SIG-M5 (cell line): ENCODE results near the gene XRCC1.
"Not testable (repeated sequence)": the region's sequence is repeated elsewhere in the genome, so short reads cannot be mapped to it uniquely, and the experiment has no call there.

ENCODE experiments used
- DNase-seq: peaks from one replicate; lab custom pipeline; 2025; lab: John Stamatoyannopoulos, UW

Gene XRCC1

GRCh38 chr19:43575955-43576878, 890 bp upstream of the XRCC1 start:
- no peak for DNase-seq

GRCh38 chr19:43574424-43575155, 737 bp downstream of the XRCC1 start:
- DNase-seq = no peak

GRCh38 chr19:43572171-43572588, 3.1 kb downstream of the XRCC1 start:
- DNase-seq = no peak

GRCh38 chr19:43570174-43570791, 5.0 kb downstream of the XRCC1 start:
- no peak for DNase-seq

- DNase-seq = no peak
These were observed 5.7 kb downstream of the XRCC1 start for GRCh38 chr19:43569657-43570056.

- DNase-seq = no peak
These were observed 10.5 kb downstream of the XRCC1 start for GRCh38 chr19:43564800-43565199.

GRCh38 chr19:43563816-43564457, 11.4 kb downstream of the XRCC1 start:
- no peak for DNase-seq

GRCh38 chr19:43562698-43563241, 12.6 kb downstream of the XRCC1 start:
- DNase-seq = peak; percentile 96

GRCh38 chr19:43562226-43562697, 13.1 kb downstream of the XRCC1 start:
- no peak for DNase-seq

- DNase-seq = no peak
These were observed 14.0 kb downstream of the XRCC1 start for GRCh38 chr19:43561139-43561970.

GRCh38 chr19:43560687-43561086, 14.6 kb downstream of the XRCC1 start:
- DNase-seq = no peak

GRCh38 chr19:43555185-43555770, 20.0 kb downstream of the XRCC1 start:
- DNase-seq = peak; percentile 7

GRCh38 chr19:43554317-43554895, 20.9 kb downstream of the XRCC1 start:
- DNase-seq = no peak

- no peak for DNase-seq
These were observed 21.7 kb downstream of the XRCC1 start for GRCh38 chr19:43553656-43554055.

- DNase-seq = no peak
These were observed 22.7 kb downstream of the XRCC1 start for GRCh38 chr19:43552616-43553015.

- no peak for DNase-seq
These were observed 23.2 kb downstream of the XRCC1 start for GRCh38 chr19:43552198-43552450.

- DNase-seq = no peak
These were observed 23.7 kb downstream of the XRCC1 start for GRCh38 chr19:43551399-43552197.

GRCh38 chr19:43548706-43549105, 26.6 kb downstream of the XRCC1 start:
- DNase-seq = no peak

GRCh38 chr19:43547926-43548325, 27.4 kb downstream of the XRCC1 start:
- DNase-seq = not testable (repeated sequence)
